HL-60 (cell line): ENCODE measurements around the gene ALK.

ENCODE experiments used
- CTCF ChIP-seq: IDR thresholded peaks from one replicate; pipeline ENCODE4 v1.5.1; 2011; ENCODE audit warnings: low read length, control low read depth, inconsistent platforms; ENCODE audit not compliant: insufficient read depth
- POLR2AphosphoS5 ChIP-seq: IDR thresholded peaks from 2 replicates; pipeline ENCODE4 v1.6.1; 2012; ENCODE audit warnings: low read depth
- REST ChIP-seq: IDR thresholded peaks from 2 replicates; pipeline ENCODE4 v1.6.1; 2012; ENCODE audit warnings: low read depth; ENCODE audit not compliant: insufficient replicate concordance
- SPI1 ChIP-seq: IDR thresholded peaks from 2 replicates; pipeline ENCODE4 v1.6.1; 2012; ENCODE audit warnings: low read depth, mild to moderate bottlenecking, borderline replicate concordance

- TF ChIP-seq CTCF: no peak
- no peak for TF ChIP-seq POLR2AphosphoS5
- no peak for TF ChIP-seq REST
- TF ChIP-seq SPI1: no peak
Measured at GRCh38 chr2:29640360-29640759, 281.0 kb downstream of the ALK start.
